Stimulated activated CD8-positive, alpha-beta memory T cell treated with anti-CD3 and anti-CD28 coated beads, Interleukin-15, amount 100 ng/mL, for 48 hours (primary cell): ENCODE results near the gene TPST1.
"Not testable (repeated sequence)": the region's sequence is repeated elsewhere in the genome, so short reads cannot be mapped to it uniquely, and the experiment has no call there.

Experiments
- DNase-seq, 2 donors: peaks; one replicate each; pipeline ENCODE4 v3.0.0-alpha.2; 2020; ENCODE audit warnings: low read depth in 2 of 2

Gene TPST1

GRCh38 chr7:66331883-66332282, 126.7 kb downstream of the TPST1 start:
- no peak for DNase-seq

DNA sequence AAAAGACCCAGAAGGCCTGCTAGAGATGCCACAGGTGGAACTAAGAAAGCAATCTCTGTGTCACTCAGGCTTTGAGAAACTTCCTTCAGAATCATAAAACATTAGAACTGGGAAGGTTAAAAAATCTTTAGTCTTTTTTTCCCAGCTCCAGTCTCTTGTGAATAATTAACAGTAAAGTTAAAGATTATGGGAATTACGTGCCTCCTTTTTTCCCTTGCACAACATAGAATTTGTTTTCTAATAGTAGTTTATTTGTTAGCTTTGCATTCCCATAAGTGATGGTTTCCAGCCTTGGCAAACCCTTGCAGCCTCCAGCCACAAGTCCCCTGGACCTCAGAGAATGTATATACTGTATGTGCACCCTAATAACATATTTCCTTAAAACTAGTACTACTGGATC, 128.3 kb downstream of the TPST1 start:
- no peak for DNase-seq

- no peak for DNase-seq
Measured at GRCh38 chr7:66335318-66335717, 130.2 kb downstream of the TPST1 start.

GRCh38 chr7:66336760-66337159, 131.6 kb downstream of the TPST1 start:
- no peak for DNase-seq

- DNase-seq = no peak
Measured at GRCh38 chr7:66339141-66339540, 134.0 kb downstream of the TPST1 start.

DNA sequence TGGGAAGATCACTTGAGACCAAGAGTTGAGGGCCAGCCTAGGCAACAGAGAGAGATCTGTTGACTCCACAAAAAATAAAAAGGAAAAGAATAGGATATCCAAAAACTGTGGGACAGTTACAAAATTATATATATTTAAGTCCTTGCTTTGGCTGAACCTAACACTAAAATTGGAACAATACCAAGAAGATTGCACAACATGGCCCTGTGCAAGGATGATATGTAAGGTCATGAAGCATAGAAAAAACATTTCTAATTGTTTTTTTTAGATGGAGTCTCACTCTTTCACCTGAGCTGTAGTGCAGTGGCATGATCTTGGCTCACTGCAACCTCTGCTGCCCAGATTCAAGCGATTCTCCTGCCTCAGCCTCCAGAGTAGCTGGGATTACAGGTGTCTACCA, 139.0 kb downstream of the TPST1 start:
- DNase-seq = no peak

DNA sequence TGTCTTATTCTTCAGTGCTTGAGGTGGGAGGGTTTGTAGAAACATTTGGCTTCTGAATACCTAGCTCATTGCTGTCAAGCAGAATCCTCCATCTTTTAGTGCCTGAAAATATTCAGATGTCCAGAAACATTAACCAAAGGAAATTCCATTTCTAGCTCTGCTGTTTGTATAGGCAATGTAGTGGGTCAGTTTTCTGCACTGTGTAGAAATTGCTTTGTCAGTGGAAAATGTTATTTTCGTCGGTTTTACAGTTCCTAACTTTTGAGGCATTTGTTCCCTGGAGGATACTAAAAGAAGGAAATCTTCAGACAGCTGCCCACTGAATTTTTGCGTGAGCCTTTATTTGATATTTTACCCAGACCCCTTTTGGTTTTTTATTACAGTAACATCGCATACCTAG, 143.4 kb downstream of the TPST1 start:
- no peak for DNase-seq

DNA sequence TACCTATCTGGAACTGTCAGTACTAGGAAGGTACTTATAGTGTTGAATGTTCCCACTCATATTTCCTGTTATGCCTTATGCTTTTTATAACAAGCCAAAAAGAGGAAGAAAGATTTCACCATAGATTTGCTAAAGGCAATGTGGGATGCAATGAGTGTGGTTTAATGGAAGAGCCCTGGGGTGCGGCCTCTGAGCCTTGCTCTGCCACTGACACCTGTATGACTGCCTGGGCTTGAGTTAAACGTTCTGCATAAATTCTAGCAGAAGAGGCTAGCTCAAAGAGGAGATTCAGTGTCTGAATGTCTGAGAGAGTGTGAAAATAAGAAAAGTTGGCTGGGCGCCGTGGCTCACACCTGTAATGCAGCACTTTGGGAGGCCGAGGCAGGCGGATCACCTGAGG, 143.8 kb downstream of the TPST1 start:
- DNase-seq = no peak

- DNase-seq = no peak
Measured at GRCh38 chr7:66352071-66352470, 146.9 kb downstream of the TPST1 start.

DNA sequence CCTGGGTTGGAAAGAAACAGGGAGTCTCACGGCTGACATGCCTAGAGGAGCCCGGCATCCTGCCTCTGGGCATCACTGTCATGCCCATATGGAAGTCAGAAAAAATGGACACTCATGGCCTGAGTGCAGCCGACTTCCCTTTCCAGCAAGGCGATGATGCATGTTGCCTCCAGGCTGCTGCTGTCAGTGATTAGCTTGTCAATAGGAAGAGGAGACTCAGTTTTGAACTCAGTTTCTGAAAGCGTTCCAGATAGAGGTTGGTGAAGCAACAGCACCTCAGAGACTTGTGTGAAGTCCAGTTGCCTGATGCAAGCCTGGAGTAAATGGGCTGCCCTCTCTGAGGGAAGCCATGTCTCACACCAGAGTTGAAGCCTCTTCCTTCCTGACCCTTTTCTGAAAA, 148.4 kb downstream of the TPST1 start:
- no peak for DNase-seq

DNA sequence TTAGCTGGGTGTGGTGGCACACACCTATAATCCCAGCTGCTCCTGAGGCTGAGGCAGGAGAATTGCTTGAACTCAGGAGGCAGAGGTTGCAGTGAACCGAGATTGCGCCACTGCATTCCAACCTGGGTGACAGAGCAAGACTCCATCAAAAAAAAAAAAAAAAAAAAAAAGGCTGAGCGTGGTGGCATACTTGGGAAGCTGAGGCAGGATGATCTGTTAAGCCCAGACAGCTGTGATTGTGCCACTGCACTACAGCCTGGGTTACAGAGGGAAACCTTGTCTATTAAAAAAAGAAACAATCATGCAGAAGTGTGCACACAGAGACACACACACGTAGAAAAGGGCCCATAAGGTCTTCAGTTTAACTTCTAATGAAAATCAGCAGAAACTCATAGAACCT, 150.6 kb downstream of the TPST1 start:
- DNase-seq = no peak

DNA sequence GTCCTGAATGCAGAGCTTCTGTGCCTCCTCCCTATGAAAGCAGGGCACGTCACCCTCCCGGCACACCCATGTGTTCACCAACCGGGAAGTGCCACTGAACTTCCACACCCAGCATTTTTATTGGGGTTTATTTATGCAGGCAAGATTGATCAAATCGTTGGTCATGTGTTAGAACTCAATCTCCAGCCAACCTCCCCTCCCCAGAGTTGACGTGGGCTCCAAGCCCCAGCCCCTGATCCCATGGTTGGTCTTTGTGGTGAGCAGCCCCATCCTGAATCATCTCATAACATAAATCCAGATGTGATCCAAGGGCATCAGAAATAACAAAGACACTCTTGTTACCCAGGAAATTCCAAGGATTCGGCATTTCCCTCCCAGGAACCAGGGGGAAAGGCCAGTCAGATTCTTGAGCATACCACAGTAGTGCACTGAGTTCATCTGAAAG, 151.2 kb downstream of the TPST1 start:
- no peak for DNase-seq

DNA sequence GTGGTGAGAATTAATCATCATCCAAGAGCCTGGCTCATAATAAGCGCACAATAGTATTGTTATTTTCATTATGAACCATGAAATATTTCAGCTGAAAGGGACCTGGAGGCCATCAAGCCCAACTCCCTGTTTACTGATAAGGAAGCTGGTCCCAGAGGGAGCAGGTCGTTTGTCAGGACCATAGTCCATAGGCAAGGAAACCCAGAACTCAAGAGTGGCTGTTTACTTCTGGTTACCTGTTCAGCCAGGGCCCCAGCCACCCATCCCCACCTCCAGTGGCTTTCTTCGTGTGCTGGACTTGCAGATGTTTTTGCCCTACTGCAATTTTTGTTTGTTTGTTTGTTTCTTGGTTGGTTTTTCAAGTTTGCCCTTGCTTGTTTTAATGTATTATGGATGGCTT, 152.0 kb downstream of the TPST1 start:
- DNase-seq = no peak

DNA sequence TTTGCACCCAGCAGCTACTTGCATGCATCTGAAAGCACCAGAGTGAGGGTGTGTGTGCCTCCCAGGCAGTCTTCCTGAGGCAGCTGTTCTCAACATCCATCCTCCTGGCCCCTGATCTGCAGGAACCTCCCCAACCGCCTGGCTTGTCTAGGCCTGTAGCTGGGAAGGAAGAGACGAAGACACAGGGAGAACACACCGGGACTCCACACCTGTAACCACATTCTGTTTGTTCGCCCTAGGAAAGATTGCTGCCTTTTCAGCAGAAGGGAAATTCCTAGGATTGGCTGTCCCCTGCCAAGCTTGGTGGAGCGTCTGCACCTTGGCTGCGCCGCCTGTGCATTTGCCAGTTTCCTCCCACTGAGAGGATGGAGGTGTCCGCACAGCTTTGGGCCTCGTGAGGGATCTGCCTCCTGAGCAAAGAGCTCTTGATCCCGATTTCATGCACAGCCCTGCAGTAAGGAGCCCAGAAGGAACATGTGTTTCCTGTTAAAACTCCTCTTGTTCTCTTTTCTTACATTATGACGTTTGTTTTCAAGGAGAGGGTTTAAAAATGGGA, 154.6 kb downstream of the TPST1 start:
- no peak for DNase-seq

- no peak for DNase-seq
Measured at GRCh38 chr7:66362136-66362535, 157.0 kb downstream of the TPST1 start.

DNA sequence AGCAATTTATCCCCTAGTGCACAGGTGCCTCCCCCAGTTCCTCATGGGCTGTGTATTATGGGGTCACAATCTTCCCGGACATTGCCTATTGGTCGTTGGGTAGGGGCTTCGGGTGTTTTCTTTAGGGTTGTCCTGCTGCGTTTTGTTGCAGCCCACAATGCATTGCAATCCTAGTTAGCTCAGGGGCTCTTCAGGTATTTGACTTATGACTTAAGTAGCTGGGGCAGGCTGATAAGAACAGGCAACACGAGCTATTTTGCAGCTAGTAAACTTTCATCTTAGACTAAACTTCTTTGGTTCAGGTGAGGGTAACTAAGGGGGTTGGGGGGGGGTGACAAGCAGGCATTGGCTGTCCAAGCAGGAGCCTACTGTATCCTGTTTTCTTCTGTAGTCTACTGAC, 158.5 kb downstream of the TPST1 start:
- no peak for DNase-seq

DNA sequence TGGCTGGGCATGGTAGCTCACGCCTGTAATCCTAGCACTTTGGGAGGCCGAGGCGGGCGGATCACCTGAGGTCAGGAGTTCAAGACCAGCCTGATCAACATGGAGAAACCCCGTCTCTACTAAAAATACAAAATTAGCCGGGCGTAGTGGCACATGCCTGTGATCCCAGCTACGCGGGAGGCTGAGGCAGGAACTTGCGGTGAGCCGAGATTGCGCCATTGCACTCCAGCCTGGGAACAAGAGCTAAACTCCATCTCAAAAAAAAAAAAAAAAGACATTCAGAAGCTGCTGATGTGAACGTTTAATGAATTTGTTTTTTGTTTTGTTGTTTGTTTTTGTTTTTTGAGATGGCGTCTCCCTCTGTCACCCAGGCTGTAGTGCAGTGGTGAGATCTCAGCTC, 159.9 kb downstream of the TPST1 start:
- DNase-seq = not testable (repeated sequence)

DNA sequence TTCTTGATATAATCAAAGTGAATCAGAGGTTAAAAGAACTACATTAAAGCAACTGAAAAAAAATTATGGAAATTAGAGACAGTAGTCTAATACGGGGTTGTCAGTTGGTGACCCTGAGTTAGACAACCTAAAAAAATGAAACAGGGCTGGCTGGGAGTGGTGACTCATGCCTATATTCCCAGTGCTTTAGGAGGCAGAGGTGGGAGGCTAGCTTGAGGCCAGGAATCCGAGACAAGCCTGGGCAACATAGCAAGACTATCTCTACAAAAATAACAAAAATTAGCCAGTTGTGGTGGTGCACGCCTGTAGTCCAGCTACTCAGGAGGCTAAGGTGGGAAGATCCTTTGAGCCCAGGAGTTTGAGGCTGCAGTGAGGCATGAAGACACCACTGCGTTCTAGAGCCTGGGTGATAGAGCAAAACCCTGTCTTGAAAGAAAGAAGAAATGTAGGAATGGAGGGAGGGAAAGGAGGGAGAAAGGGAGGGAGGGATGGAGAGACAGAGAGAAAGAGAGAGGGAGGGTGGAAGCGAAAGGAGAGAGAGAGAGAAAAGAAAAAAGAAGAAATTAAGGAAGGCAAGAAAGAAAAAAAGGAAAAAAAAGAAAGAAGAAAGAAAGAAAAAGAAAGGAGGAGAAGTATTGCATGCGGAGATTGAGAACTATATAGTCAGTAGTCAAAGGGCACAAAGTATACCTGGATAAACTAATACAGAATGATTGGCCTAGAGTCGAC, 166.1 kb downstream of the TPST1 start:
- DNase-seq = no peak

DNA sequence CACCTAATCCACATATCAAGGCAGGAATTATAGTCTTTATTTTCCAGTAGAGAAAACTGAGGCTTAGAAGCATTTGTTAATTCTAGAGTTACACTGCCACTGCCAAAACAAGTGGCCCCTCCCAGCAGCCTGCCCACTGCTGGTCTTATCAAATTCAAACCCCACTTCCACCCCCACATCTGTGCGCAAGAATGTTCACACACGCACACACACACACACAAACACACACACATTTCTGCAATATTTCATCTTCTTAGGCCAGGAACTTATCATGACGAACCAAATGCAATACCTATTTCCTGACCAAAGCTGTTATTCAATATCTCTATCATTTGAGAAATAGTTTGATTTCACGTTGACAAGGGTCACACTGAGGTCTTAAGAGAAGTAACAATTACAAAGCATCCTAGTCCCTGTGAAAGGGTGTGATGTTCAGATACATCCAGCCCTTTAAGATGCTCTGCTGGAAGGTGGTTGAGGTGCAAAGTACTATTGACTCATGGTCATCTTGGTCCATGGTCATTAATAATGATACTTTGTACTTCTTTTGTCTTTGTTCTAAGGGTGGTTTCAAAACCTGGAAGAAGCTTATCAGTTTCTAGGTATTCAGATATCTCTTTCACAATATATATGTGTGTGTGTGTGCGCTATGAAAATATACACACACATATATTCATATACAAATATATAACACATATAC, 169.2 kb downstream of the TPST1 start:
- not testable (repeated sequence) for DNase-seq

DNA sequence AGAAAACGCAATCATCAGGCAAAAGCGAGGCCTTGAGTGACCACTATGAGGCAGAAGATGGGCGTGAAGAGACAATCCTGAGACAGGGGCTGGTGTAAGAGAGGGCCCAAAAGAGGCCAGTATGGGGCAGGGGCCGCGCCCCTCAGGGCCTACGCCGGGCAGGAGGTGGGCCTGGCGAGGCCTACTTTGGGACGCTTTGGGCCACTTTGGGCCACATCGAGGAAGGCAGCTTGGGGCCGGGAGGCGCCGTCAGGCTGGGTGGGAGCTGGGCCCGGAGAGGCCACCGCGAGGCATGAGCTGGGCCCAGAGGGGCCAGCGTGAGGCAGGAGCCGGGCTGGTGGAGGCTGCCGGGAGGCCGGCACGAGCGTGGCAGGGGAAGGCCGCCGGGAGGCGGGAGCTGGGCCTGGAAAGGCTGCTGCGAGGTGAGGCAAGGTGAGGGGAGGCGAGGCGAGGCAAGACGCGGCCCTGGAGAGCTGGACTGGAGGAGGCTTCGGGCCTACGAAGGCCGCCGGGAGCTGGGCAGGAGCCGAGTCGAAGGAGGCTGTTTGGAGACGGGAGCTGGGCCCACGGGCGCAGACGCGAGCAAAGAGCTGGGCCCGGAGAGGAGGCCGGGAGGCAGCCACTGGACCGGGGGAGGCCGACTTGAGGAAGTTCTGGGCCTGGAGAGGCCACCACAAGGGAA, 171.3 kb downstream of the TPST1 start:
- DNase-seq = no peak

GRCh38 chr7:66377045-66377444, 171.9 kb downstream of the TPST1 start:
- no peak for DNase-seq

DNA sequence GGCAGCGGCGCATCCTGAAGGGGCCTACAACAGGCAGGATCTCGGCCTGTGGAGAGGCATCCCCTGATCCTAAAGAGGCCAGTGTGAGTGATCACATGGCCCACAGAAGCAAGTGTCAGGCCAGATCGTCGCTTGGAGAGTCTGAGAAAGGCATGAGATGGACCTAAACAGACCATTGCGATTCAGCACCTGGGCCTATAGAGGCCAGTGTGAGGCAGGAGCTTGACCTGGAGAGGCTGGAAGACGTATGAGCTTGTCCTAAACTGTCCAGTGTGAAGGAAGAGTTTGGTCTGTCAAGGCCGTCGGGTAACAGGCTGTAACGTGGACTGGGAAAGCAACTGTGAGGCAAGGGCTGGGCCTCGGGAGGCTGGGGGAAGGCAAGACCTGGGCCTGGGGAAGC, 172.6 kb downstream of the TPST1 start:
- no peak for DNase-seq
